HEK293T (cell line): Measurements from ENCODE around the gene RER1.

ENCODE experiments used
- CTCF ChIA-PET: fragments of 350-600 bp; formaldehyde crosslinking; extraction: SDS; loops from one replicate; lab custom pipeline; 2021; ENCODE audit warnings: antibody characterized with exemption, inconsistent platforms; lab: Yijun Ruan, JAX
- POLR2A ChIA-PET: fragments of 350-600 bp; formaldehyde crosslinking; extraction: SDS; loops from one replicate; lab custom pipeline; 2020; ENCODE audit warnings: antibody characterized with exemption, inconsistent platforms; lab: Yijun Ruan, JAX
- DNase-seq: peaks from one replicate; pipeline ENCODE4 v3.0.0; 2012; ENCODE audit warnings: mixed read lengths; ENCODE audit errors: extremely low spot score
- ARNT ChIP-seq: fragments of 450-650 bp; IDR thresholded peaks from 2 replicates; pipeline ENCODE4 v1.6.1; 2017; ENCODE audit warnings: mild to moderate bottlenecking
- BHLHE40 ChIP-seq: fragments of 450-650 bp; IDR thresholded peaks from 2 replicates; pipeline ENCODE4 v1.6.1; 2016; ENCODE audit warnings: mild to moderate bottlenecking, moderate library complexity, borderline replicate concordance
- CTBP1 ChIP-seq: fragments of 450-650 bp; IDR thresholded peaks from 2 replicates; pipeline ENCODE4 v1.6.1; 2016; ENCODE audit warnings: borderline replicate concordance
- ELF4 ChIP-seq: fragments of 450-650 bp; IDR thresholded peaks from 2 replicates; pipeline ENCODE4 v1.6.1; 2017; ENCODE audit warnings: antibody characterized with exemption
- FOXA1 ChIP-seq: fragments of 450-650 bp; IDR thresholded peaks from 2 replicates; pipeline ENCODE4 v1.6.1; 2016; ENCODE audit warnings: mild to moderate bottlenecking
- FOXK2 ChIP-seq: fragments of 450-650 bp; IDR thresholded peaks from 2 replicates; pipeline ENCODE4 v1.6.1; 2016; ENCODE audit warnings: mild to moderate bottlenecking
- FOXM1 ChIP-seq: fragments of 450-650 bp; IDR thresholded peaks from 2 replicates; pipeline ENCODE4 v1.6.1; 2017; ENCODE audit warnings: mild to moderate bottlenecking, borderline replicate concordance
- HDGF ChIP-seq: fragments of 450-650 bp; IDR thresholded peaks from 2 replicates; pipeline ENCODE4 v1.6.1; 2017; ENCODE audit warnings: antibody characterized with exemption, borderline replicate concordance
- L3MBTL2 ChIP-seq: fragments of 450-650 bp; conservative IDR thresholded peaks from 2 replicates; pipeline ENCODE4 v1.6.1; 2016; ENCODE audit warnings: mild to moderate bottlenecking
- LEF1 ChIP-seq: fragments of 450-650 bp; IDR thresholded peaks from 2 replicates; pipeline ENCODE4 v1.6.1; 2017; ENCODE audit warnings: mild to moderate bottlenecking, borderline replicate concordance
- NFRKB ChIP-seq: fragments of 450-650 bp; IDR thresholded peaks from 2 replicates; pipeline ENCODE4 v1.6.1; 2016; ENCODE audit warnings: mild to moderate bottlenecking, moderate library complexity
- SP1 ChIP-seq: fragments of 450-650 bp; IDR thresholded peaks from 2 replicates; pipeline ENCODE4 v1.6.1; 2017
- SUZ12 ChIP-seq: fragments of 450-650 bp; IDR thresholded peaks from 2 replicates; pipeline ENCODE4 v1.6.1; 2016; ENCODE audit warnings: mild to moderate bottlenecking
- TARDBP ChIP-seq: fragments of 450-650 bp; IDR thresholded peaks from 2 replicates; pipeline ENCODE4 v1.6.1; 2016
- ZNF384 ChIP-seq: fragments of 450-650 bp; IDR thresholded peaks from 2 replicates; pipeline ENCODE4 v1.6.1; 2016
- TF ChIP-seq, protein P1 (sequence below): fragments of 450-650 bp; IDR thresholded peaks from 2 replicates; pipeline ENCODE4 v1.6.1; 2016

Gene RER1

DNA sequence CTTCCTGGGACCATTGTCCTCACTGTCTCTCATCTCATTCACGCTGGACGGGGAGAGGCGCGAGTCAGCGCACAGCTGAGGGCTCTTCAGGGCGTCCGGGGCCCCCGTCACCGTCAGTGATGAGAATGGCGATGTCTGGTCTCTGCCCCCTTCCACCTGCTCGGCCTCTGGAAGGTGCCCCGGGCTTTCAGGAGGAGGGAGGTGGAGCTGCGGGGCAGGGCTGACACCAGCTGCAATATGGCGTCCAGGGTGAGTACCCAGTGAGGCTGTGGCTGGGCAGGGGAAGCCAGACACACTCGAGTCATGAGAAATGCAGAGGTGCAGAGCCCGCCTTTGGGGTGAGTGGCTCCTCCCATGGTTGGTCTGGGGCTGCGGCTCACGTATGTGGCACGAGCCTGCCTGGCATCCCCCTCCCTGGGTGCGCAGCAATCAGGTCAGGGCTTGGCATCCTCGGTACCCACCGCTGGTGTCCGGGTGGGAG is 15.3 kb upstream of the RER1 start:
- DNase-seq = no peak
- TF ChIP-seq FOXK2 (no peak), CTBP1 (no peak), HDGF (no peak), L3MBTL2 (no peak), SP1 (no peak), TARDBP (no peak), NFRKB (no peak), FOXA1 (no peak), ARNT (no peak), SUZ12 (no peak), ELF4 (no peak), FOXM1 (no peak), LEF1 (no peak), ZNF384 (no peak), BHLHE40 (no peak)
- TF ChIP-seq, protein P1, sequence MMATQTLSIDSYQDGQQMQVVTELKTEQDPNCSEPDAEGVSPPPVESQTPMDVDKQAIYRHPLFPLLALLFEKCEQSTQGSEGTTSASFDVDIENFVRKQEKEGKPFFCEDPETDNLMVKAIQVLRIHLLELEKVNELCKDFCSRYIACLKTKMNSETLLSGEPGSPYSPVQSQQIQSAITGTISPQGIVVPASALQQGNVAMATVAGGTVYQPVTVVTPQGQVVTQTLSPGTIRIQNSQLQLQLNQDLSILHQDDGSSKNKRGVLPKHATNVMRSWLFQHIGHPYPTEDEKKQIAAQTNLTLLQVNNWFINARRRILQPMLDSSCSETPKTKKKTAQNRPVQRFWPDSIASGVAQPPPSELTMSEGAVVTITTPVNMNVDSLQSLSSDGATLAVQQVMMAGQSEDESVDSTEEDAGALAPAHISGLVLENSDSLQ = no peak
- ChIA-PET CTCF (no interaction called here), POLR2A (no interaction called here)

DNA sequence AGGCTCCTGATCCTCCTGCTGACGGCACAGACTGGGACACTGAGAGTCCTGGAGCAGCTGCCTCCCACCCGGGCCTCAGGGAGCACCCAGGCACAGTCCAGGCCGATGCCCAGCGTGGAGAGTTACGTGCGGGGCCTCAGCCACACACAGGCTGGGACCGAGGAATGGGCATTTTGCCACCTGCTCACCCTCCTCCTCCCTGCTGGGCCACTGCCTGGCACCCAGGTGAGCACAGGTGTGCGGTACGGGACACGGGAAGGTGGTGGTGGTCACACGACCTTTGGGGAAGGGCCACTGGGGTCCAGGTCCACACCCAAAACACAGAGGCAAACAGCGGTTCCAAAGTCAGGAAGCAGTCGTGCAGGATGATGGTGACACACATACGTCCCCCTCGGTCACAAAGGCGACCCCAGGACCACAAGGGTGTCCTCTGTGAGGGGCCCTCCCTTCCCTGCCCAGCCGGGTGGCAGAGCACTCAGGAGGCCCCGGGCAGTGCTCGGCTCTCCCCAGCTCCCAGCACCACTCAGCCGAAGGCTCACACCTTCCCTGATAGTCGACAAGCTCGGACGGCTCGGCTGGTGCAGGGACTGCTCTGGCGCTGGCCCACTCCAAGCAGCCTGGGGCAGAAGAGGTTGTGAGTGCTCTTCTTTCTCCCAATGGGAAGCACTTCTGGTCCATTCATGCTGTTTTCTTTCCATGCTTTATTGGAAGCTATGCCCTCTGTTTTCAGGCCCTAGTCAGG is 14.5 kb upstream of the RER1 start:
- no peak for DNase-seq
- TF ChIP-seq FOXK2 (no peak), FOXM1 (no peak), ARNT (no peak), ZNF384 (no peak), NFRKB (no peak), ELF4 (no peak), LEF1 (no peak), BHLHE40 (no peak), SUZ12 (no peak), SP1 (no peak), CTBP1 (no peak)
- TF ChIP-seq, protein P1 = no peak
- ChIA-PET POLR2A (no interaction called here), CTCF (no interaction called here)

DNA sequence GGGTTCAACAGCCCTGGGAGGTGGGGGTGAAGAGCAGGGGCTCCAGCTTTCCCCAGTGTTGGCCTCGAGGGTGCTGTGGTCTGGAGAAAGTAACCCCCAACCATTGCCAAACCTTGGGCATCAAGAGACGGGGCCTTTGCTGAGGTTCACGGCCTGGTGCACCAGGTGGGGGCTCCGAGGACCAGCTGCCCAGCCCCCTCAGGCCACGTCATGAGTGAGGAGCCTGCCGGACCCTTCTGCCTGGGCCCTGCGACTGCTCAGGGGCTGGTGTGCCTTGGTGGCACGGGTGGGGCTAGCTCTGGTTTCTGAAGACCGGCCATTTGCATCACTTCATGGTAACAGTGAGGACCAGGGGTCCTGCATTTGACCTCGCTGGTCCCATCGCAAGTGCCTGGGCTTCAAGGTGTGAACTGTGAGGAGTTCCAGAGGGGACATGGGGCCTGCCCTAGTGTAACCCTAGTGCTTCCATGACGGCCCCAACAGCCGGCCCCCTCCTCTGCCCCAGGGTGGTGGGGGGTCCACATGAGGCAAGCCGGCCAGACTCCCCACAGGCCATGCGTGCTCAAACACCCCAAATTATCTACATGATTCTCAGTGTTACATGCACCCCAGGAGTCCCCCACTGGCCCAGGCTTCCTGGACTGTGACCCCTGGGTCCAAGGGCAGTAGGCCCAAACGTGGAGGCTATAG is 13.7 kb upstream of the RER1 start:
- POLR2A ChIA-PET = no interaction called here

DNA sequence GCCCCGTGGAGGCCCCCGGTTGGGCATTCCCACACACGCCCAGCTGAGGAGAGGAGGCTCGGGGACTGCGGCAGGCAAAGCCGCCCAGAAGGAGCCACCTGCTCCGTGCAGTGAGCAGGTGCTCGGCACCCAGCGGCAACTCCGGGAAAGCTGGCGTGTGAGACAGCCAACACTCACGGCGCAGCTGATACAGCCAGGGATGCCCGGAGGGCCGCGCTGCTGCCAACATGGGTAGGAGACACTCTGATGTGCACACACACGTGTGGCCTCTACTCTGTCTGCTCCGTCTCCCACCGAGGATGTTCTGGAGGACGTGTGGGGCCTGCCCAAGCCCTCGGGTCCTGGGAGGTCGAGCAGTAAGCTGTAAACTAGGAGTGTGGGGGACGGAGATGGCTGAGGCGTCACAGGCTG is 13.2 kb upstream of the RER1 start:
- ChIA-PET POLR2A (no interaction called here), CTCF (interaction anchor here (0.6 to 0.8 kb wide), 2 partner anchors 64 to 184 kb away, joined by 3 to 4 read pairs; partner anchors contain the start of gene FAAP20)

More for the DNA sequence above, 13.7 kb upstream of the RER1 start:
- no peak for DNase-seq
- TF ChIP-seq CTBP1 (no peak), FOXA1 (no peak), LEF1 (no peak), SUZ12 (no peak), FOXM1 (no peak), ARNT (no peak), NFRKB (no peak), L3MBTL2 (no peak), HDGF (no peak), BHLHE40 (no peak), SP1 (no peak), ELF4 (no peak), TARDBP (no peak)
- TF ChIP-seq, protein P1 = no peak
- CTCF ChIA-PET = no interaction called here

More for the DNA sequence above, 13.2 kb upstream of the RER1 start:
- no peak for TF ChIP-seq FOXK2
- TF ChIP-seq SUZ12 = no peak
- no peak for TF ChIP-seq SP1
- no peak for TF ChIP-seq BHLHE40
- no peak for TF ChIP-seq FOXA1
- no peak for TF ChIP-seq TARDBP
- TF ChIP-seq ARNT = no peak
- no peak for TF ChIP-seq ZNF384
- no peak for TF ChIP-seq CTBP1
- no peak for TF ChIP-seq L3MBTL2
- no peak for TF ChIP-seq ELF4
- no peak for TF ChIP-seq FOXM1
- TF ChIP-seq HDGF = no peak
- no peak for TF ChIP-seq LEF1
- TF ChIP-seq, protein P1 = no peak
- no peak for TF ChIP-seq NFRKB
- DNase-seq = no peak
